Endothelial cell of umbilical vein (primary cell): Measurements from ENCODE around the gene CCNY. TPM values are rescaled to one million over a fixed set of nuclear protein-coding genes. Genes with fewer than 3 reads are reported as not detected.

Experiments
- BruUV-seq: library from RNA; stranded (reverse); fragments of 400-500 nt; replicated peaks from 2 replicates; lab custom pipeline; 2021; lab: Mats Ljungman, UMichigan
- CTCF ChIA-PET: fragments of 300-600, 350-600 bp; sonication (Branson Sonifier 250); formaldehyde crosslinking; loops from one replicate; lab custom pipeline; 2021; ENCODE audit warnings: antibody characterized with exemption, inconsistent platforms; lab: Charles Lee
- POLR2A ChIA-PET: fragments of 300-600, 350-600 bp; sonication (Branson Sonifier 250); formaldehyde crosslinking; loops from one replicate; lab custom pipeline; 2021; ENCODE audit warnings: antibody characterized with exemption, inconsistent platforms; lab: Charles Lee
- DNase-seq: peaks from one replicate; pipeline ENCODE4 v3.0.0-alpha.2; 2011; ENCODE audit warnings: low read depth, low spot score
- FAIRE-seq: peaks from 2 replicates; lab custom pipeline; 2011; peaks lifted over from hg19 to GRCh38; lab: Jason Lieb, UNC
- H2AFZ ChIP-seq: 2 replicates; pipeline ENCODE4 v1.6.0; 2012; ENCODE audit warnings: low read depth, low read length, control low read depth, inconsistent platforms
- H3K27ac ChIP-seq: 2 replicates; pipeline ENCODE4 v1.5.1; 2011; ENCODE audit warnings: low read depth, mild to moderate bottlenecking, control low read depth, low read length, moderate library complexity; ENCODE audit not compliant: insufficient read depth
- H3K27me3 ChIP-seq, 2 experiments: 2 replicates each; pipeline versions ENCODE4 v1.6.0 to v1.6.1; 2011; ENCODE audit warnings: low read length in 2 of 2, mixed read lengths in 1 of 2; ENCODE audit not compliant: control insufficient read depth in 2 of 2, insufficient read depth in 2 of 2
- H3K36me3 ChIP-seq, 2 experiments: 2 replicates in 1 of 2; 3 replicates in 1 of 2; pipeline ENCODE4 v1.5.1; 2011; ENCODE audit warnings: low read length in 2 of 2, mild to moderate bottlenecking in 1 of 2, moderate library complexity in 1 of 2; ENCODE audit not compliant: control insufficient read depth in 2 of 2, insufficient read depth in 2 of 2; ENCODE audit errors: extremely low read depth in 1 of 2
- H3K4me1 ChIP-seq: 3 replicates; pipeline ENCODE4 v1.5.1; 2011; ENCODE audit warnings: mild to moderate bottlenecking, low read length; ENCODE audit not compliant: control insufficient read depth, insufficient read depth; ENCODE audit errors: extremely low read depth
- H3K4me2 ChIP-seq: 2 replicates; pipeline ENCODE4 v1.6.1; 2011; ENCODE audit warnings: low read length, control low read depth, mixed read lengths; ENCODE audit not compliant: insufficient read depth
- H3K4me3 ChIP-seq, 3 experiments: fragments of 200-600 bp in 1 of 3; sonication (generic), shearing (Covaris generic) in 1 of 3; replicated peaks in 1 of 3; 2 replicates each; pipeline ENCODE4 v1.5.1; 2011 to 2016; ENCODE audit warnings: control low read depth in 3 of 3, low read length in 3 of 3, mild to moderate bottlenecking in 2 of 3, inconsistent platforms in 1 of 3, low read depth in 1 of 3, moderate library complexity in 1 of 3; ENCODE audit not compliant: insufficient read depth in 1 of 3
- H3K79me2 ChIP-seq: 2 replicates; pipeline ENCODE4 v1.6.0; 2012; ENCODE audit warnings: low read length, inconsistent platforms; ENCODE audit not compliant: control insufficient read depth, insufficient read depth
- H3K9ac ChIP-seq: replicated peaks from 2 replicates; pipeline ENCODE3; 2011; ENCODE audit warnings: low read length, control low read depth; ENCODE audit not compliant: insufficient read depth; ENCODE audit errors: extremely low read depth
- H3K9me1 ChIP-seq: replicated peaks from 3 replicates; pipeline ENCODE4 v1.6.0; 2011; ENCODE audit warnings: mild to moderate bottlenecking, low read length; ENCODE audit not compliant: control insufficient read depth, insufficient read depth; ENCODE audit errors: extremely low read depth
- H3K9me3 ChIP-seq: replicated peaks from 2 replicates; pipeline ENCODE4 v1.5.1; 2012; ENCODE audit warnings: low read length, inconsistent platforms; ENCODE audit not compliant: control insufficient read depth, insufficient read depth
- H4K20me1 ChIP-seq: replicated peaks from 2 replicates; pipeline ENCODE3; 2011; ENCODE audit warnings: mild to moderate bottlenecking, low read length; ENCODE audit not compliant: control insufficient read depth, insufficient read depth; ENCODE audit errors: extremely low read depth
- EZH2 ChIP-seq: IDR thresholded peaks from 2 replicates; pipeline ENCODE4 v1.6.1; 2012; ENCODE audit warnings: borderline replicate concordance, low read depth, mild to moderate bottlenecking, moderate library complexity, low read length, inconsistent platforms; ENCODE audit not compliant: severe bottlenecking
- FOS ChIP-seq: IDR thresholded peaks from 2 replicates; pipeline ENCODE4 v1.6.1; 2011; ENCODE audit warnings: mild to moderate bottlenecking, low read length, moderate library complexity, borderline replicate concordance; ENCODE audit not compliant: insufficient read depth
- GATA2 ChIP-seq: IDR thresholded peaks from 2 replicates; pipeline ENCODE4 v1.7.0; 2011; ENCODE audit warnings: low read depth, mild to moderate bottlenecking, moderate library complexity, mixed read lengths, low read length; ENCODE audit not compliant: insufficient read length, insufficient read depth
- JUN ChIP-seq: IDR thresholded peaks from 2 replicates; pipeline ENCODE4 v1.6.1; 2011; ENCODE audit warnings: borderline replicate concordance, low read depth; ENCODE audit not compliant: insufficient read length, insufficient read depth
- MAX ChIP-seq: IDR thresholded peaks from 2 replicates; pipeline ENCODE4 v1.6.1; 2011; ENCODE audit not compliant: insufficient read depth, insufficient read length
- MYC ChIP-seq: IDR thresholded peaks from one replicate; pipeline ENCODE4 v1.6.1; 2011; ENCODE audit warnings: mild to moderate bottlenecking, low read depth, low read length
- POLR2A ChIP-seq: IDR thresholded peaks from 2 replicates; pipeline ENCODE4 v1.6.1; 2012; ENCODE audit warnings: low read depth, mild to moderate bottlenecking, control low read depth, low read length
- POLR2AphosphoS5 ChIP-seq: IDR thresholded peaks from 2 replicates; pipeline ENCODE4 v1.6.1; 2012; ENCODE audit warnings: low read depth, mild to moderate bottlenecking, control low read depth, low read length, moderate library complexity; ENCODE audit not compliant: insufficient read depth
- dilution Hi-C: fragments of 300-500 bp; cut with MboI; formaldehyde crosslinking; loops from one replicate; pipeline ENCODE4 v1.15.0; 2019; ENCODE audit warnings: low sequenced_read_pairs; ENCODE audit not compliant: extremely low pct_ligation_motif_present
- intact Hi-C: fragments of 100-400 bp; cut with micrococcal nuclease; formaldehyde crosslinking; loops from one replicate; pipeline ENCODE4 v1.10.0; 2022
- polyA plus RNA-seq, 4 experiments: library from polyadenylated mRNA; depleted of rRNA in 3 of 4; stranded (reverse) in 3 of 4; unstranded in 1 of 4; fragments of >200 nt; gene quantifications; 2 replicates each; pipeline versions ENCODE4 v1.2.1 to v1.2.3, GENCODE V29; 2011 to 2012; ENCODE audit warnings: missing spikeins in 1 of 4
- total RNA-seq: library from RNA; stranded (reverse); gene quantifications from 2 replicates; pipeline ENCODE4 v1.2.3, GENCODE V29; 2021
- TF ChIP-seq, protein P1 (sequence below), 2 donors: IDR thresholded peaks; 1 replicate in 1 of 2; 2 replicates in 1 of 2; pipeline ENCODE4 v1.5.1; 2011; ENCODE audit warnings: low read length in 2 of 2, mild to moderate bottlenecking in 2 of 2, moderate library complexity in 2 of 2, control low read depth in 1 of 2, inconsistent platforms in 1 of 2, low read depth in 1 of 2; ENCODE audit not compliant: insufficient read depth in 1 of 2; ENCODE audit errors: extremely low read depth in 1 of 2

Gene CCNY
- total and polyA plus RNA-seq, 2 donors (not counting 3 experiments of a cell fraction or from before 2014, with no cell fraction given), result 61.5 to 107 TPM

DNA sequence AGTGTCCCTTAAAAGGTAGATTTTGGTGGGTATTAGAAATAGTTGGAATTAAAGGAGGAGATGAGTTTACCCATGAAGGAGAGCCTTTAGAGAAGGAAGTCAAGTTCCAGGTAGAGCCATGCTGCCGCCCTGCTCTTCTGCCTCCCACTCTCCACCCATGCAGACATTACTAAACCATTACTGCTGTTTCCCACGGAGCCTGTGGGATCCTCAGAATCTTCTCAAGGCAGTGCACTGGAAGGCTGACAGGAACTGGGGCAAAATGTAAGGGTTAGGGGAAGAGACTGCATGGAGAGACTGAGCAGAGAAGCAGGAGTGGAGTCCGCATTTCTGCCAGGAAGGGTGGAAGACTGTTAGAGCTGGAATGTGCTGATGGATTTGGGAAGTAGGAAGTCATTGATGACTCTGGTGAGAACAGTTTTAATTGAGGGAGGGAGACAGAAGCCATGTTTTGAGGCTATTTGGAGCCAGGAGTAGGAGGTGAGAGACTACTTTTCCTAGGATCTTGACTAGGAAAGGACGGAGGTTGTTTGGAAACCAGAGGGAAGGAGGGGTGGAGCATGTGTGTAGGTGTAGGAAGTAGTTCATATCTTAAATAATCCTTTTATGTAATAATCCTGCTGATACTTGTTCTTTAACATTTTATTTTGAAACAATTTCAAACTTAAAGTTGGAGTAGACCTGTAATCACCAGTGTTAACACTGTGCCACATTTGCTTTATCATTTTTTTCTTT lies 109.0 kb downstream of the CCNY start:
- no peaks in the 10 kb centered on the region for H3K9me1 ChIP-seq

DNA sequence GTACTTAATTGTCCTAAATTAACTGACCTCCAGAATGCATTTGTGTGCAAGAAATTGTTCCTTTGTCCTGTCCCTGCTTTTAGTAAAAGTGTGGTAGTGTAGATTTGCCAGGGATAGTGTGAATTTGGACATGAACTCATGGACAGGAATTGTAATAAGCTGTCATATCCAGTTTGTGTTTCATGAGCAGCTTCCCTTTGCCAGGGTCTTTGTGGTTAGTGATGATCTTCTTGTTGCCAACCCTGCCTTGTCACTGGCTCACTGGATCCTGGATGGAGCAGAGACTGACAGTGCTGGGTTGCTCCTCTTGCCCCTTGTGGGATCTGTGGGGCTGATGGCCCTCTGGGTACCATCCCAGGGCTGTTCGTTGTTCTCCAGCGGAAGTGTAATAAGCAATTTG lies 110.1 kb downstream of the CCNY start:
- no TSS peak for BruUV-seq
- Histone ChIP-seq H3K9me1 (no peaks in the 10 kb centered on the region), H3K36me3 (no peaks in the 10 kb centered on the region), H3K4me3 (no peak overlapping the region), H3K9ac (no peak overlapping the region), H2AFZ (no peak overlapping the region), H3K9me3 (peaks cover 4% of the 10 kb centered on the region), H3K4me2 (peak overlapping the region; percentile 17), H3K4me1 (peaks cover 58% of the 10 kb centered on the region), H3K27me3 (no peaks in the 10 kb centered on the region), H3K27ac (peak overlapping the region; percentile 97), H4K20me1 (no peaks in the 10 kb centered on the region), H3K79me2 (peaks cover 86% of the 10 kb centered on the region)
- dilution Hi-C loops (no loop called here), intact Hi-C loops (loop anchor here (2.0 to 5.0 kb wide), 3 partner anchors 34 to 109 kb away; partner anchors contain the start of gene CCNY)
- CTCF ChIA-PET, result no interaction called here
- POLR2A ChIA-PET, result no interaction called here
- FAIRE-seq, result peak; percentile 24
- TF ChIP-seq, protein P1, sequence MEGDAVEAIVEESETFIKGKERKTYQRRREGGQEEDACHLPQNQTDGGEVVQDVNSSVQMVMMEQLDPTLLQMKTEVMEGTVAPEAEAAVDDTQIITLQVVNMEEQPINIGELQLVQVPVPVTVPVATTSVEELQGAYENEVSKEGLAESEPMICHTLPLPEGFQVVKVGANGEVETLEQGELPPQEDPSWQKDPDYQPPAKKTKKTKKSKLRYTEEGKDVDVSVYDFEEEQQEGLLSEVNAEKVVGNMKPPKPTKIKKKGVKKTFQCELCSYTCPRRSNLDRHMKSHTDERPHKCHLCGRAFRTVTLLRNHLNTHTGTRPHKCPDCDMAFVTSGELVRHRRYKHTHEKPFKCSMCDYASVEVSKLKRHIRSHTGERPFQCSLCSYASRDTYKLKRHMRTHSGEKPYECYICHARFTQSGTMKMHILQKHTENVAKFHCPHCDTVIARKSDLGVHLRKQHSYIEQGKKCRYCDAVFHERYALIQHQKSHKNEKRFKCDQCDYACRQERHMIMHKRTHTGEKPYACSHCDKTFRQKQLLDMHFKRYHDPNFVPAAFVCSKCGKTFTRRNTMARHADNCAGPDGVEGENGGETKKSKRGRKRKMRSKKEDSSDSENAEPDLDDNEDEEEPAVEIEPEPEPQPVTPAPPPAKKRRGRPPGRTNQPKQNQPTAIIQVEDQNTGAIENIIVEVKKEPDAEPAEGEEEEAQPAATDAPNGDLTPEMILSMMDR (IDR thresholded peaks at IDR 0.05; ENCODE audit: extremely low read depth in 1 of 2, insufficient read depth in 1 of 2, low read depth in 1 of 2, low read length in 2 of 2), result no peak
- TF ChIP-seq POLR2A, result no peak
- TF ChIP-seq FOS, result no peak
- TF ChIP-seq MAX, result no peak
- TF ChIP-seq MYC, result no peak
- no peak for TF ChIP-seq EZH2
- no peak for TF ChIP-seq POLR2AphosphoS5
- TF ChIP-seq GATA2, result no peak
- no peak for DNase-seq

More for the DNA sequence above, 109.0 kb downstream of the CCNY start:
- Histone ChIP-seq H3K36me3 (no peaks in the 10 kb centered on the region), H3K27ac (no peak overlapping the region), H3K9me3 (peaks cover 4% of the 10 kb centered on the region), H3K4me1 (peaks cover 50% of the 10 kb centered on the region), H3K79me2 (peaks cover 86% of the 10 kb centered on the region), H3K27me3 (no peaks in the 10 kb centered on the region), H3K9ac (no peak overlapping the region), H4K20me1 (no peaks in the 10 kb centered on the region), H3K4me3 (no peak overlapping the region), H3K4me2 (peak overlapping the region; percentile 14), H2AFZ (no peak overlapping the region)
- POLR2A ChIA-PET, result no interaction called here
- CTCF ChIA-PET, result no interaction called here
- DNase-seq, result no peak
- dilution Hi-C loops (no loop called here), intact Hi-C loops (loop anchor here (5.0 kb wide), 2 partner anchors 33 to 108 kb away; partner anchors contain the start of gene CCNY)
- no peak for FAIRE-seq
- TF ChIP-seq GATA2 (no peak), JUN (no peak)
- BruUV-seq, result no TSS peak
